GM23248 (cell line): ENCODE results near the gene POLR1G. TPM values are rescaled to one million over a fixed set of nuclear protein-coding genes. Genes with fewer than 3 reads are reported as not detected.

ENCODE experiments used
- DNase-seq: peaks from one replicate; pipeline ENCODE4 v3.0.0-alpha.2; 2015
- H2AFZ ChIP-seq: fragments of 200-600 bp; sonication (generic); 2 replicates; pipeline ENCODE4 v1.6.1; 2016; ENCODE audit warnings: antibody characterized with exemption
- H3F3A ChIP-seq: fragments of 200-600 bp; sonication (generic); 2 replicates; pipeline ENCODE4 v1.6.1; 2016; ENCODE audit warnings: mild to moderate bottlenecking, antibody characterized with exemption, mixed run types; ENCODE audit not compliant: insufficient read depth
- H3K27ac ChIP-seq: fragments of 200-600 bp; sonication (generic); 2 replicates; pipeline ENCODE4 v1.5.1; 2016; ENCODE audit warnings: mild to moderate bottlenecking
- H3K27me3 ChIP-seq: fragments of 200-600 bp; sonication (generic); replicated peaks from 2 replicates; pipeline ENCODE4 v1.6.1; 2016; ENCODE audit warnings: mild to moderate bottlenecking; ENCODE audit not compliant: insufficient read depth
- H3K36me3 ChIP-seq: fragments of 200-600 bp; sonication (generic); 2 replicates; pipeline ENCODE4 v1.6.1; 2016; ENCODE audit warnings: low read depth, mild to moderate bottlenecking
- H3K4me1 ChIP-seq: fragments of 200-600 bp; sonication (generic); 2 replicates; pipeline ENCODE4 v1.6.1; 2016; ENCODE audit warnings: mild to moderate bottlenecking; ENCODE audit not compliant: insufficient read depth
- H3K4me2 ChIP-seq: fragments of 200-600 bp; sonication (generic); one replicate; pipeline ENCODE4 v1.6.1; 2016; ENCODE audit warnings: mild to moderate bottlenecking; ENCODE audit not compliant: unreplicated experiment
- H3K4me3 ChIP-seq: fragments of 200-600 bp; sonication (generic); 2 replicates; pipeline ENCODE4 v1.5.1; 2016; ENCODE audit warnings: mild to moderate bottlenecking
- H3K79me2 ChIP-seq: fragments of 200-600 bp; sonication (generic); 2 replicates; pipeline ENCODE4 v1.6.1; 2016; ENCODE audit warnings: mild to moderate bottlenecking; ENCODE audit not compliant: insufficient read depth
- H3K9ac ChIP-seq: fragments of 200-600 bp; sonication (generic); 2 replicates; pipeline ENCODE4 v1.6.1; 2016; ENCODE audit warnings: mild to moderate bottlenecking
- H3K9me2 ChIP-seq: fragments of 200-600 bp; sonication (generic); 2 replicates; pipeline ENCODE4 v1.6.1; 2016; ENCODE audit warnings: mixed run types, mild to moderate bottlenecking, moderate library complexity; ENCODE audit not compliant: insufficient read depth
- H3K9me3 ChIP-seq: fragments of 200-600 bp; sonication (generic); one replicate; pipeline ENCODE4 v1.6.1; 2017; ENCODE audit warnings: low read depth
- H4K20me1 ChIP-seq: fragments of 200-600 bp; sonication (generic); 2 replicates; pipeline ENCODE4 v1.6.0; 2016; ENCODE audit not compliant: insufficient read depth
- EZH2 ChIP-seq: fragments of 200-600 bp; sonication (generic); IDR thresholded peaks from 2 replicates; pipeline ENCODE4 v1.6.1; 2018; ENCODE audit warnings: antibody characterized with exemption, mild to moderate bottlenecking; ENCODE audit not compliant: insufficient read depth, poor library complexity, severe bottlenecking
- EZH2phosphoT487 ChIP-seq: fragments of 200-600 bp; sonication (generic); IDR thresholded peaks from 2 replicates; pipeline ENCODE4 v1.6.1; 2018; ENCODE audit warnings: antibody characterized with exemption, moderate library complexity, mild to moderate bottlenecking, low read depth; ENCODE audit not compliant: insufficient read depth
- whole genome bisulfite sequencing, 2 experiments: methylation state at CpG; one replicate each; pipeline ENCODE4 v1.1.6; 2015 to 2017; ENCODE audit warnings: low lambda C conversion rate in 2 of 2, low coverage in 1 of 2; ENCODE audit errors: missing lambda C conversion rate in 2 of 2; 5-methylcytosine and 5-hydroxymethylcytosine counted together
- in situ Hi-C: fragments of 300-500 bp; cut with MboI; formaldehyde crosslinking; loops from 2 replicates; pipeline ENCODE4 v1.15.0; 2020
- polyA plus RNA-seq: library from polyadenylated mRNA; unstranded; fragments of >200 nt; fragmentation: Nextera tagmentation; extraction: Ambion mirVana; gene quantifications from 2 replicates; pipeline ENCODE4 v1.2.1, GENCODE V29; 2016
- total RNA-seq: library from RNA; depleted of rRNA; stranded (reverse); fragments of >200 nt; shearing (Covaris generic); gene quantifications from 2 replicates; pipeline ENCODE4 v1.2.3, GENCODE V29; 2014

POLR1G gene
- total and polyA plus RNA-seq, 2 experiments from 2014 or later = 8.8 to 10.8 TPM

- TF ChIP-seq EZH2 = no peak
- H3K27ac ChIP-seq = no peak overlapping the region
- no peak for DNase-seq
- peaks cover 9% of the 10 kb centered on the region for H3F3A ChIP-seq
- peaks cover 15% of the 10 kb centered on the region; the same call in 1 of the 2 replicates for H3K36me3 ChIP-seq
- no peaks in the 10 kb centered on the region for H4K20me1 ChIP-seq
- no peak overlapping the region for H3K4me3 ChIP-seq
- H3K79me2 ChIP-seq = peaks cover 21% of the 10 kb centered on the region
- H3K9me2 ChIP-seq = no peaks in the 10 kb centered on the region
- no peak overlapping the region for H3K9ac ChIP-seq
- H3K9me3 ChIP-seq = no peaks in the 10 kb centered on the region
- H3K27me3 ChIP-seq = no peaks in the 10 kb centered on the region
- in situ Hi-C loops = no loop called here
- 84 to 87% methylated on average over 9 to 10 of the region's 10 CpGs for WGBS, 2 experiments
- H3K4me2 ChIP-seq = no peak overlapping the region
- peaks cover 29% of the 10 kb centered on the region for H3K4me1 ChIP-seq
- no peak overlapping the region for H2AFZ ChIP-seq
These were observed 13.9 kb downstream of the POLR1G start for GRCh38 chr19:45420356-45420755.

- Histone ChIP-seq H3K9me3 (no peaks in the 10 kb centered on the region), H3K36me3 (peaks cover 15% of the 10 kb centered on the region; the same call in 1 of the 2 replicates), H2AFZ (no peak overlapping the region), H3K9me2 (no peaks in the 10 kb centered on the region), H3K9ac (no peak overlapping the region), H3K4me1 (peaks cover 33% of the 10 kb centered on the region), H3K27ac (no peak overlapping the region), H3K4me3 (no peak overlapping the region), H4K20me1 (no peaks in the 10 kb centered on the region), H3K79me2 (peaks cover 21% of the 10 kb centered on the region), H3K4me2 (no peak overlapping the region), H3F3A (peaks cover 14% of the 10 kb centered on the region), H3K27me3 (no peaks in the 10 kb centered on the region)
- TF ChIP-seq EZH2 (no peak), EZH2phosphoT487 (no peak)
- 88 to 95% methylated on average over 6 of the region's 6 CpGs for WGBS, 2 experiments
- in situ Hi-C loops = no loop called here
- no peak for DNase-seq
These were observed 14.4 kb downstream of the POLR1G start for GRCh38 chr19:45420871-45421270.

GRCh38 chr19:45421947-45422498, 15.6 kb downstream of the POLR1G start:
- Histone ChIP-seq H3K4me2 (peak overlapping the region; percentile 69), H3K4me3 (peak overlapping the region; percentile 84)
- WGBS, 2 experiments = 55 to 56% methylated on average over 6 of the region's 6 CpGs

GRCh38 chr19:45423033-45423588, 16.7 kb downstream of the POLR1G start:
- peak overlapping the region; percentile 84 for H3K4me3 ChIP-seq
- no peaks in the 10 kb centered on the region for H3K9me2 ChIP-seq
- H3K79me2 ChIP-seq = peaks cover 21% of the 10 kb centered on the region
- 6% methylated on average over 13 to 20 of the region's 20 CpGs for WGBS, 2 experiments
- peak overlapping the region; percentile 86 for H3K27ac ChIP-seq
- in situ Hi-C loops = no loop called here
- no peaks in the 10 kb centered on the region for H3K27me3 ChIP-seq
- TF ChIP-seq EZH2 = no peak
- TF ChIP-seq EZH2phosphoT487 = no peak
- H3K36me3 ChIP-seq = peaks cover 3% of the 10 kb centered on the region; the same call in 1 of the 2 replicates
- H4K20me1 ChIP-seq = no peaks in the 10 kb centered on the region
- peak overlapping the region; percentile 69 for H3K4me2 ChIP-seq
- peaks cover 16% of the 10 kb centered on the region for H3F3A ChIP-seq
- peak overlapping the region; percentile 45 for H2AFZ ChIP-seq
- DNase-seq = no peak
- H3K9me3 ChIP-seq = no peaks in the 10 kb centered on the region
- H3K9ac ChIP-seq = peak overlapping the region; percentile 90
- H3K4me1 ChIP-seq = peaks cover 34% of the 10 kb centered on the region

More at GRCh38 chr19:45421947-45422498, 15.6 kb downstream of the POLR1G start:
- Histone ChIP-seq H3F3A (peaks cover 16% of the 10 kb centered on the region), H3K27ac (no peak overlapping the region), H3K4me1 (peaks cover 30% of the 10 kb centered on the region), H3K36me3 (peaks cover 12% of the 10 kb centered on the region; the same call in 1 of the 2 replicates), H4K20me1 (no peaks in the 10 kb centered on the region), H3K27me3 (no peaks in the 10 kb centered on the region), H3K79me2 (peaks cover 21% of the 10 kb centered on the region), H3K9me3 (no peaks in the 10 kb centered on the region), H2AFZ (no peak overlapping the region), H3K9me2 (no peaks in the 10 kb centered on the region), H3K9ac (0 out of 2 replicates have a peak overlapping the region, but pooled peaks have one; percentile 4)
- TF ChIP-seq EZH2 = no peak
- no peak for TF ChIP-seq EZH2phosphoT487
- no peak for DNase-seq
- in situ Hi-C loops = no loop called here
